ENCODE measurements around the gene CSPG4.

GRCh38 chr15:75647370-75648155 is 65.1 kb downstream of the CSPG4 start, which contains the start of gene SNX33:
- TF ChIP-seq CTCF (IDR thresholded peaks at IDR 0.05): peak; percentile 67
- no peak for TF ChIP-seq EZH2 (IDR thresholded peaks at IDR 0.05)
- TF ChIP-seq EZH2phosphoT487 (IDR thresholded peaks at IDR 0.05): no peak
